Measurements from ENCODE around the gene GTPBP3.

DNA sequence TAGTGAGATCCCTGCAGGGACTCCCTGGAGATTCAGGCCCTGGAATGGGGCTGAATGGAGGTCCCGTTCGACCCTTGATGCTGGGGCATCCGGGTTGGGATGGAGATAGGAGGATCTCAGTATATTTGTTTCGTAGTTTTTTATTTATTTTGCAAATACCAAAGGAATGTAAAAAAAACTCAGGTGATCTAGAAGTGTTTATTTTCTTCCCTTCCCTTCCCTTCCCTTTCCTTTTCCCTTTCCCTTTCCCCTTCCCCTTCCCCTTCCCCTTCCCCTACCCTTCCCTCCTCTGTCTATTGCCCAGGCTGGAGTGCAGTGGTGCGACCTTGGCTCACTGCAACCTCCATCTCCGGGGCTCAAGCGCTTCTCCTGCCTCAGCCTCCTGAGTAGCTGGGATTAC, 4.5 kb downstream of the GTPBP3 start:
- TF ChIP-seq, protein P1, sequence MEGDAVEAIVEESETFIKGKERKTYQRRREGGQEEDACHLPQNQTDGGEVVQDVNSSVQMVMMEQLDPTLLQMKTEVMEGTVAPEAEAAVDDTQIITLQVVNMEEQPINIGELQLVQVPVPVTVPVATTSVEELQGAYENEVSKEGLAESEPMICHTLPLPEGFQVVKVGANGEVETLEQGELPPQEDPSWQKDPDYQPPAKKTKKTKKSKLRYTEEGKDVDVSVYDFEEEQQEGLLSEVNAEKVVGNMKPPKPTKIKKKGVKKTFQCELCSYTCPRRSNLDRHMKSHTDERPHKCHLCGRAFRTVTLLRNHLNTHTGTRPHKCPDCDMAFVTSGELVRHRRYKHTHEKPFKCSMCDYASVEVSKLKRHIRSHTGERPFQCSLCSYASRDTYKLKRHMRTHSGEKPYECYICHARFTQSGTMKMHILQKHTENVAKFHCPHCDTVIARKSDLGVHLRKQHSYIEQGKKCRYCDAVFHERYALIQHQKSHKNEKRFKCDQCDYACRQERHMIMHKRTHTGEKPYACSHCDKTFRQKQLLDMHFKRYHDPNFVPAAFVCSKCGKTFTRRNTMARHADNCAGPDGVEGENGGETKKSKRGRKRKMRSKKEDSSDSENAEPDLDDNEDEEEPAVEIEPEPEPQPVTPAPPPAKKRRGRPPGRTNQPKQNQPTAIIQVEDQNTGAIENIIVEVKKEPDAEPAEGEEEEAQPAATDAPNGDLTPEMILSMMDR (IDR thresholded peaks at IDR 0.05 in 8 of 11, conservative IDR thresholded peaks at IDR 0.05 in 3 of 11) = no peak
- no peak for TF ChIP-seq POLR2A (IDR thresholded peaks at IDR 0.05)

Data from spleen (tissue), 7 donors.